GM12878 (cell line): ENCODE measurements around the gene NTSR1.

ENCODE experiments used
- CHD4 ChIP-seq: fragments of 200-600 bp; sonication (generic); IDR thresholded peaks from 2 replicates; pipeline ENCODE4 v1.6.1; 2016; ENCODE audit warnings: mild to moderate bottlenecking
- MYC ChIP-seq: IDR thresholded peaks from 2 replicates; pipeline ENCODE4 v1.6.1; 2011; ENCODE audit warnings: mild to moderate bottlenecking, low read length, moderate library complexity, inconsistent platforms; ENCODE audit not compliant: insufficient read depth, insufficient replicate concordance, insufficient read length, severe bottlenecking
- POLR2A ChIP-seq: IDR thresholded peaks from 2 replicates; pipeline ENCODE4 v1.6.1; 2011; ENCODE audit warnings: low read depth, mild to moderate bottlenecking, low read length
- SREBF1 ChIP-seq: IDR thresholded peaks from 2 replicates; pipeline ENCODE4 v1.6.1; 2012; ENCODE audit warnings: mild to moderate bottlenecking, low read length
- SUZ12 ChIP-seq: fragments of 200-600 bp; sonication (generic); IDR thresholded peaks from one replicate; pipeline ENCODE4 v1.6.1; 2018; ENCODE audit warnings: antibody characterized with exemption, mild to moderate bottlenecking; ENCODE audit not compliant: unreplicated experiment
- YBX1 ChIP-seq: fragments of 450-650 bp; IDR thresholded peaks from 2 replicates; pipeline ENCODE4 v1.6.1; 2016; ENCODE audit warnings: antibody characterized with exemption
- TF ChIP-seq, protein P1 (sequence below), 3 experiments: IDR thresholded peaks in 2 of 3; conservative IDR thresholded peaks in 1 of 3; 2 replicates each; pipeline ENCODE4 v1.5.1; 2011; ENCODE audit warnings: low read depth in 3 of 3, low read length in 3 of 3, mild to moderate bottlenecking in 3 of 3, control low read depth in 2 of 3, moderate library complexity in 2 of 3, inconsistent platforms in 1 of 3, mixed read lengths in 1 of 3; ENCODE audit not compliant: control insufficient read depth in 2 of 3, insufficient read depth in 1 of 3; ENCODE audit errors: extremely low read depth in 1 of 3
- TF ChIP-seq, protein P2 (sequence below): IDR thresholded peaks from 2 replicates; pipeline ENCODE4 v1.6.1; 2011; ENCODE audit warnings: low read depth, low read length, improper control_type of control experiment, borderline replicate concordance

DNA sequence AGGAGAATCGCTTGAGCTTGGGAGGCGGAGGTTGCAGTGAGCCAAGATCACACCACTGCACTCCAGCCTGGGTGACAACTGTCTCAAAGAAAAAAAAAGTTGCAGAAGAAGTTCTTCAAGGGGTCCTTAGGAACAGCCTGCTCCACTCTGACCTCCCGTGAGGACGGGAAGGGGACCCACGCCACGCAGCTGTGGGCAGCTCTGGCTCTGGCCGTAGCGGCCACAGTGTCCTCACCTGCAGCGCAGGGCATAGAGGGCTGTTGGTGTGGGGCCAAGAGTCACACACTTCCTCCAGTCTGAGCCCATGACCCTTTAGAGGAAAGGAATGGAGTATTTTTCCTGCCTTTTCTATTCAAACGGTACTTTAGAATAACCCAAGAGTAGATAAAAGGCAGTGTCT lies 5.4 kb downstream of the NTSR1 start:
- TF ChIP-seq SUZ12 (no peak), MYC (no peak), POLR2A (no peak), SREBF1 (no peak), YBX1 (no peak), CHD4 (no peak)
- TF ChIP-seq, protein P1, sequence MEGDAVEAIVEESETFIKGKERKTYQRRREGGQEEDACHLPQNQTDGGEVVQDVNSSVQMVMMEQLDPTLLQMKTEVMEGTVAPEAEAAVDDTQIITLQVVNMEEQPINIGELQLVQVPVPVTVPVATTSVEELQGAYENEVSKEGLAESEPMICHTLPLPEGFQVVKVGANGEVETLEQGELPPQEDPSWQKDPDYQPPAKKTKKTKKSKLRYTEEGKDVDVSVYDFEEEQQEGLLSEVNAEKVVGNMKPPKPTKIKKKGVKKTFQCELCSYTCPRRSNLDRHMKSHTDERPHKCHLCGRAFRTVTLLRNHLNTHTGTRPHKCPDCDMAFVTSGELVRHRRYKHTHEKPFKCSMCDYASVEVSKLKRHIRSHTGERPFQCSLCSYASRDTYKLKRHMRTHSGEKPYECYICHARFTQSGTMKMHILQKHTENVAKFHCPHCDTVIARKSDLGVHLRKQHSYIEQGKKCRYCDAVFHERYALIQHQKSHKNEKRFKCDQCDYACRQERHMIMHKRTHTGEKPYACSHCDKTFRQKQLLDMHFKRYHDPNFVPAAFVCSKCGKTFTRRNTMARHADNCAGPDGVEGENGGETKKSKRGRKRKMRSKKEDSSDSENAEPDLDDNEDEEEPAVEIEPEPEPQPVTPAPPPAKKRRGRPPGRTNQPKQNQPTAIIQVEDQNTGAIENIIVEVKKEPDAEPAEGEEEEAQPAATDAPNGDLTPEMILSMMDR (IDR thresholded peaks at IDR 0.05 in 2 of 3, conservative IDR thresholded peaks at IDR 0.05 in 1 of 3; ENCODE audit: control insufficient read depth in 2 of 3, extremely low read depth in 1 of 3, insufficient read depth in 1 of 3, low read depth in 3 of 3, low read length in 3 of 3): no peak
- TF ChIP-seq, protein P2, sequence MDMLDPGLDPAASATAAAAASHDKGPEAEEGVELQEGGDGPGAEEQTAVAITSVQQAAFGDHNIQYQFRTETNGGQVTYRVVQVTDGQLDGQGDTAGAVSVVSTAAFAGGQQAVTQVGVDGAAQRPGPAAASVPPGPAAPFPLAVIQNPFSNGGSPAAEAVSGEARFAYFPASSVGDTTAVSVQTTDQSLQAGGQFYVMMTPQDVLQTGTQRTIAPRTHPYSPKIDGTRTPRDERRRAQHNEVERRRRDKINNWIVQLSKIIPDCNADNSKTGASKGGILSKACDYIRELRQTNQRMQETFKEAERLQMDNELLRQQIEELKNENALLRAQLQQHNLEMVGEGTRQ: no peak
